Fibroblast of pulmonary artery (primary cell): Measurements from ENCODE around the gene CHCHD3.

Experiments used
- DNase-seq: peaks from one replicate; pipeline ENCODE4 v3.0.0-alpha.2; 2010; ENCODE audit warnings: low read depth
- H3K4me3 ChIP-seq: replicated peaks from 2 replicates; pipeline ENCODE4 v1.5.1; 2011; ENCODE audit warnings: low read depth, mild to moderate bottlenecking, control low read depth, low read length, moderate library complexity
- TF ChIP-seq, protein P1 (sequence below): IDR thresholded peaks from 2 replicates; pipeline ENCODE4 v1.5.1; 2011; ENCODE audit warnings: mild to moderate bottlenecking, control low read depth, low read length, inconsistent platforms; ENCODE audit errors: missing control alignments

The CHCHD3 gene

DNA sequence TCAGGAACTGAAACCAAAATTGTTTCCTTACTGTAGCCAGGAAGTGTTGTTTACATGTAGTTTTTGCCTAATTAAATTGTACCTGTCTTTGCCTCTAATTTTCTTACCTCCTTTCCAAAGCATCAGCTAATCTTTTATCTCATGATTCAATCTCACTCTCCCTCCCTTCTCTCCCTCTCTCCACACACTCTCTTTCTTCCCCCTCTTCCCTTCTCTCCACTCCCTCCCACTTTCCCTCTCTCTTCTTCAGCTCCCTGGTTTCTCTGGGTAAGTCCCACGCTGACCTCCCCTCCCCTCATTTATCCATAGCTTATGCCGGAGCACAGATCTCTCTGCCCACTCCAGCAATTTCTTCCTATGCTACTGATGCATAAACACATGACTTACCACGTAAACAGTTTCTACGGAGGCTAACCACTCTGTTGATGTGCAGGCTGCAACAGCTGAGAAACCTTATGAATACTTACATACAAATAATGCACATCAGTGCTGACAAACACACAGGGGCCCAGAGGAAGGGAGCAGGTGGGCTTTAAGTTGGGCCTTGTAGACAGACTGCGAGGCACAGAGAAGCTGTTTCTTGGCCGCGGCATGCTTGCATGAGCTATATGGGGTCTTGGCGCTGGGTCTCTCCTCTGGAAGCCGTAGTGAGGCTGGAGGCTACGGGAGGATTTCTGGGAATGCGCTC lies 331.2 kb downstream of the CHCHD3 start:
- TF ChIP-seq, protein P1, sequence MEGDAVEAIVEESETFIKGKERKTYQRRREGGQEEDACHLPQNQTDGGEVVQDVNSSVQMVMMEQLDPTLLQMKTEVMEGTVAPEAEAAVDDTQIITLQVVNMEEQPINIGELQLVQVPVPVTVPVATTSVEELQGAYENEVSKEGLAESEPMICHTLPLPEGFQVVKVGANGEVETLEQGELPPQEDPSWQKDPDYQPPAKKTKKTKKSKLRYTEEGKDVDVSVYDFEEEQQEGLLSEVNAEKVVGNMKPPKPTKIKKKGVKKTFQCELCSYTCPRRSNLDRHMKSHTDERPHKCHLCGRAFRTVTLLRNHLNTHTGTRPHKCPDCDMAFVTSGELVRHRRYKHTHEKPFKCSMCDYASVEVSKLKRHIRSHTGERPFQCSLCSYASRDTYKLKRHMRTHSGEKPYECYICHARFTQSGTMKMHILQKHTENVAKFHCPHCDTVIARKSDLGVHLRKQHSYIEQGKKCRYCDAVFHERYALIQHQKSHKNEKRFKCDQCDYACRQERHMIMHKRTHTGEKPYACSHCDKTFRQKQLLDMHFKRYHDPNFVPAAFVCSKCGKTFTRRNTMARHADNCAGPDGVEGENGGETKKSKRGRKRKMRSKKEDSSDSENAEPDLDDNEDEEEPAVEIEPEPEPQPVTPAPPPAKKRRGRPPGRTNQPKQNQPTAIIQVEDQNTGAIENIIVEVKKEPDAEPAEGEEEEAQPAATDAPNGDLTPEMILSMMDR: no peak
- peak overlapping the region; percentile 23 for H3K4me3 ChIP-seq
- DNase-seq: no peak

DNA sequence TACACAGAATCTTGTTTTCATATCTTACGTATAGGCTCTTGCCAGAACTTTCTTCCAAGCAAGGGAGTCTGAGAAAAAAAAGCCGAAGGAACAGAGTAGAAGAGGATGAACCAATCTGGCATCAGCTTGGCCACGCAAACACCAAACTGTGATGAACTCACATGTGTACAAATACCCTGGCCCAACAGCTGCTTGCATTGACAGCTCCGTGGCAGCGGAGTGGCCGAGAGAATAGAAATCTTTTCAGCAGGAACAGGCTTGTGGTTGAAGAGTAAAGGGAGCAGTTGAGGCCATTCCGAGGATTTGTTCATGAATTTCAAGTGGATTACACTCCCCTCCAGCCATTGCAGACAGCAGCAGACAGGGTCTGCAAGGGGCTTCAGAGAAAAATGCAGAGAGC lies 331.8 kb downstream of the CHCHD3 start:
- no peak for DNase-seq
- TF ChIP-seq, protein P1: no peak
- H3K4me3 ChIP-seq: peak overlapping the region; percentile 23

DNA sequence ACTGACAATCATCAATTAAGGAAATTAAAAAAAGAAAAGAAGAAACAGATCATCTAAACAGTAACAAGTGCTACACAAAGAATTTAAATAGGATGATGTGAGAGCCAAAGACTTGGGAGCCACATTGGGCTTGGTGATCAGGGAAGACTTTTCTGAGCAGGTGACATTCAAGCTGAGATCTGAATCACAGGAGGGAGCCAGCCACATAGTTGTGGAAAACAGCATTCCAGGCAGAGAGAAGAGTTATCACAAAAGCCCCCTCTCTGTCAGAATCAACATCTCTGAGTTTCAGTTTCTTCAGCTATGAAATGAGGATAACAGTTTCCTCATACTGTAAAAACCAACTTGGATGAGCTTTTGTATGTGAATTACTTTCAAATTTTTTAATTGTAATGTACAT lies 336.4 kb downstream of the CHCHD3 start:
- H3K4me3 ChIP-seq: no peak overlapping the region
- no peak for DNase-seq
- TF ChIP-seq, protein P1: no peak

DNA sequence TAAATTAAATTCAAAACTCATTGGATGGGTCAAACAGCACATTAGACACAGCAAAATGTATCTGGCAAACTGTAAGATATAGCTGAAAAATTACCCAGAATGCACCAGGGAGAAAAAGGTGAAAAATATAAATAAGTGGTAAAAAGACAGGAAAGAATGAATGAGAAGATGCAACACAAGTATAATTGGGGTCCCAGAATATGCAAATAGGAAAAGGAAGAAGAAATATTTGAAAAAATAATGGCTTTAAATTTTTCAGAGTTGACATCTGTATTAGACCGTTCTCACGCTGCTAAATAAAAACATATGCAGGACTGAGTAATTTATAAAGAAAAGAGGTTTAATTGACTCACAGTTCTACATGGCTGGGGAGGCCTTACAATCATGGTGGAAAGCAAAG lies 337.9 kb downstream of the CHCHD3 start:
- TF ChIP-seq, protein P1: no peak
- DNase-seq: peak; percentile 32
- no peak overlapping the region for H3K4me3 ChIP-seq

DNA sequence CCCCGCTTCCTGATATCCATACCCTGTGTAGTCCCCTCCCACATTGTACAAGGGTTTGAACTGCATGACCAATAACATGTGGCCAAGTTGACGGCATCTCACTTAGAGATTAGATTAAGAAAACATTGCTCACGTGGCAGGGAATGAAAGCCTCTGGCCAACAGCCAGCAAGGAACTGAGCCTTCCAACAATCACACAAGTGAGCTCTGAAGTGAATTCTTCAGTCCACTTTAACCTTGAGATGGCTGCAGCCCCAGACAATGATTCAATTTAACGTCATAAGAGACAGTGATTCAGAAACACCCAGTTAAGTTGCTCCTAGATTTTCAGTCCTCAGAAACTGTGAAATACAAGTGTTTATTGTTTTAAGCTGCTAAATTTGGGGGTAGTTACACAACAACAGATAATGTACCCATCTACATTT lies 339.7 kb downstream of the CHCHD3 start:
- H3K4me3 ChIP-seq: no peak overlapping the region
- DNase-seq: peak; percentile 96
- TF ChIP-seq, protein P1: no peak

DNA sequence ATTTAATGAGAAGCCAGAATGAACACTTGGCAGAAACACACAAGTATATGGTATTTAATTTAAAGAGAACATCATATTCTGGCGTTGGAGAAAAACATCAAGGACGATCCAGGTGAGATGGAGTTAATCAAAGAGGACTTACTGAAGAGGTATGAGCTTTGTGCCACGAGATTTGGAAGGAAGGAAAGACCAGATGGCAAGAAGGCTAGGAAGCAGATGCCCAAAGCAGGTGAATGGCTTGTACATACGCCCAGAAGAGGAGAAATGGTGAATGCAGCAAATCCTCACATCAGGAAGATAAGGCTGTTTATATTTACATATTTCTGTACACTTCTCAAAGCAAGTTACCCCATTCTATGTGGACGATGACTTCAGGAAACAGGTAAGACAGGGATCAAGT lies 341.7 kb downstream of the CHCHD3 start:
- no peak overlapping the region for H3K4me3 ChIP-seq
- no peak for DNase-seq
- TF ChIP-seq, protein P1: no peak
